ENCODE results near the gene GRIPAP1. TPM values are rescaled to one million over a fixed set of nuclear protein-coding genes. Genes with fewer than 3 reads are reported as not detected.

GRIPAP1 gene, protein sequence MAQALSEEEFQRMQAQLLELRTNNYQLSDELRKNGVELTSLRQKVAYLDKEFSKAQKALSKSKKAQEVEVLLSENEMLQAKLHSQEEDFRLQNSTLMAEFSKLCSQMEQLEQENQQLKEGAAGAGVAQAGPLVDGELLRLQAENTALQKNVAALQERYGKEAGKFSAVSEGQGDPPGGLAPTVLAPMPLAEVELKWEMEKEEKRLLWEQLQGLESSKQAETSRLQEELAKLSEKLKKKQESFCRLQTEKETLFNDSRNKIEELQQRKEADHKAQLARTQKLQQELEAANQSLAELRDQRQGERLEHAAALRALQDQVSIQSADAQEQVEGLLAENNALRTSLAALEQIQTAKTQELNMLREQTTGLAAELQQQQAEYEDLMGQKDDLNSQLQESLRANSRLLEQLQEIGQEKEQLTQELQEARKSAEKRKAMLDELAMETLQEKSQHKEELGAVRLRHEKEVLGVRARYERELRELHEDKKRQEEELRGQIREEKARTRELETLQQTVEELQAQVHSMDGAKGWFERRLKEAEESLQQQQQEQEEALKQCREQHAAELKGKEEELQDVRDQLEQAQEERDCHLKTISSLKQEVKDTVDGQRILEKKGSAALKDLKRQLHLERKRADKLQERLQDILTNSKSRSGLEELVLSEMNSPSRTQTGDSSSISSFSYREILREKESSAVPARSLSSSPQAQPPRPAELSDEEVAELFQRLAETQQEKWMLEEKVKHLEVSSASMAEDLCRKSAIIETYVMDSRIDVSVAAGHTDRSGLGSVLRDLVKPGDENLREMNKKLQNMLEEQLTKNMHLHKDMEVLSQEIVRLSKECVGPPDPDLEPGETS
- 103 and 110 TPM in 2 replicates for total RNA-seq

DNA sequence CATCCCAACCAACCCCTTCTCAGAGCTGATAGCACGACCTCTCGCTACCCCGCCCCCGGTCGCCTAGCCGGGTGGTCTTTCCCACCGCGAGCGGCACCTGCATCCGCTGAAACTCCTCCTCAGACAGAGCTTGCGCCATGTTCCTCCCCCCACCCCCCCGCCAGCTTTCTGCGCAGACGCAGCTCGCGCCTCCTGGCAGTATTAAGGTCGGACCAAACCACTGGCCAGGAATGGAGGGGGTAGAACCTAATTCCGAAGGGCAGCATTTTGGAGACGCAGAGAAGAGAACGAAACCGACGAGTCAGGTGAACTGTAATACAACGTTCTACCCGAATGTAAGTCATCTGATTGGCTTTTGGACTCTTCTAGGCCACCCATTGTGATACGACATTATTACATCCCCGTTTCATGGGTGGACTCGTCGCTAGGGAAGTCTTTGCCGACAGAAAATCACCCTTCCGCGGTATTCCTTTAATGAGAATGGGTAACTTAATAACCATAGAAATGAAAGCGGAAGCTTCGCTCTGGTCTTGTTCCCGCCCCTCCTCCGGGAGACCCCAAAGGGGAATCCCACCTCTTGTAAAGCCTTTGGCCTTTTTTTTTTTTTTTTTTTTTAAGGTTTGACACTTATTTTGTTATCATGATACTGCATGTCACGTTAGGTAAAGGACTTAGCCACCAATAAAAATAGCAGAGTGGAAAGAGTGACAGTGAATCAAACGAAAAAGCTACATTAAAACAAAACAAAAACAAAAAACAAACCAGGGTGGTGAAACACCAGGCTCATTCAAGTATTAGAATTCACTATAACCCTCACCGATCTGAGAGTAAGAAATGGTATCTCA, at the start of gene GRIPAP1:
Gene GRIPAP1, minus strand, starts transcription at position 174 of the 845 bp plus-strand sequence. Its CDS starts 35 bp downstream, at position 139.
- intact Hi-C loops (cut with micrococcal nuclease), result loop anchor here (1.0 to 5.0 kb wide), 16 partner anchors 11 to 877 kb away; partner anchors contain the start of genes FTSJ1, OTUD5, PQBP1 and PRAF2

DNA sequence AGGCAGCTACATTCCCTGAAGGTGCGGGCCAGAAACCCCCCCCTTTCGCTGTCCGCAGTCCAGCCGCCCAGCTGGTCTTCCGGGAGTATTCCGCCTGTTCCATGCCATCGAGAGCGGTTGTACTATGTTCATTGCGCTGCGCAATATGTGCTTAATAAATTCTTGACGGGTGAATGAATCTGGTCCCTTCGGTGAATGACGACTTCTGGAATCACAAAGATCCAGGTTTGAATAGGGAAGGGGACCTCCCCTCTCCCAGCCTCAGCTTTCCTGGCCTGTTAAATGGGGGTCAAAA, 41.9 kb upstream of the GRIPAP1 start:
- intact Hi-C loops (cut with micrococcal nuclease), result loop anchor here (1.0 to 5.0 kb wide), 18 partner anchors 9 to 567 kb away; partner anchors contain the start of genes EBP, FTSJ1, GPKOW and GRIPAP1

DNA sequence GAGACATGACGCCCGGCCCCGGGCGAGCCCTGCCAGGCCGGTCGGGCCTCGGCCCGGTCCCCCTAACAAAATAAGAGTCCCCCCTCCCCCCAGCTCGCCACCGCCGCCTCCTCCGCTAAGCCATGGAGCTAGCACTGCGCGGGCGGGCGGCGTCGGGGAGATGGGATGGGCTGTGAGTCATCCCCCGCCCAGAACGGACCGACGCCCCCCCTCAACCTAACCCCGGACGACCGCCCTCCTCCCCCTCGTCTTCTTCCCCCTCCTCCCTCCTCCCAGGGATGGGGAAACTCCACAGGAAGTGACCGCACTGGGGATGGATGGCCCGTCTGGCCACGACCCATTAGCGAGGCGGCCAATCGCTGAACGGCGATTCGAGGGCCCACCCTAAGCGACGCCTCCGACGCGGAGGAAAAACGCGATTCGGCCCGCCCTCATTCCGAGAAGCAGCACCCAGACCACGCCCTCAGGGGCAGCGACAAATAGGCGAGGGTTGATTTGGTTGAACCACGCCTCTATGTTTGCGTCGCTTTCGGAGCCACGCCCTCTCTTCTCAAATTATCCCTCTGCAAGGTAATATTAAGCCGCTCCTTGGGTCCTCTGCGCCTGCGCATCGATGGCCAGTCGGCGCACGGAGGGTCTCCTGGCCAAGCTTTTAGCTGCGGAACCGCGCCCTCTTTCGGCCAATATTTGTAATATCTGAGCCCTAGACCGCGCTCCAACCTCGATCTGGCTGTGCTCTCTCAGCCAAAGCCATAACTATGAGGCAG, 41.3 kb upstream of the GRIPAP1 start, which contains the start of gene TFE3:
Gene TFE3, minus strand, starts transcription at position 138 of the 767 bp plus-strand sequence. Its CDS starts 131 bp downstream, at position 7.
- intact Hi-C loops (cut with micrococcal nuclease), result loop anchor here (1.0 to 5.0 kb wide), 18 partner anchors 10 to 566 kb away; partner anchors contain the start of genes EBP, FTSJ1, GPKOW and GRIPAP1

DNA sequence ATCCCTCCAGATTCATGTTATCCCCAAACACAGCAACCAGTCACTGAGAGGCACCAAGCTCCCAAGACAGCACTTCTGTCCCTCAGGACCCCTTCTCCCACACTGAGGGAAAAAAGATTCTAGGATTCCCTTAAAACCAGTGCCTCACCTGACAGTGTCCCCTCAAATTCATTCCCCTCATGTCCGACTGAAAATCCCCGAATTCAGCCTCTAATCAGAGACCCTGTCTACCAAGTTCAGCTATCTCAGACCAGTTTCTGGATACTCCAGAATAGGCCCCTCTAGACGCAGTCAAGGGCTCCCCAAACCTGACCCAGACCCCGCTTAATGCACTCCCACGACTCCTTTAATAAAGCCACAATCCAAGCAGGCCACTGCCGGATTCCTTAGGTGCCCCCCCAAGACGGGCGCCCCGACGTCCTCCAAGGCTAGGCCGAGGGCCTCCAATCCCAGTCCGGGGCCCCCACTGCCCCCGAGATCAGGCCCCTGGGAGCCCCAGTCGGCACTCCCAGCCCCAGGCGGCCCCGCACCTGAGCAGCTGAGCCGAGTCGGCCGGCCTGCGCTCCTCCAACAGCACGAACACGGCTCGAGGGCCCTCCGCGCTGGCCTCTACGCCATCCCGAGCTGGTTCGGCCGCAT, 40.6 kb upstream of the GRIPAP1 start:
- intact Hi-C loops (cut with micrococcal nuclease), result loop anchor here (1.0 to 5.0 kb wide), 18 partner anchors 11 to 565 kb away; partner anchors contain the start of genes EBP, FTSJ1, GPKOW and GRIPAP1

DNA sequence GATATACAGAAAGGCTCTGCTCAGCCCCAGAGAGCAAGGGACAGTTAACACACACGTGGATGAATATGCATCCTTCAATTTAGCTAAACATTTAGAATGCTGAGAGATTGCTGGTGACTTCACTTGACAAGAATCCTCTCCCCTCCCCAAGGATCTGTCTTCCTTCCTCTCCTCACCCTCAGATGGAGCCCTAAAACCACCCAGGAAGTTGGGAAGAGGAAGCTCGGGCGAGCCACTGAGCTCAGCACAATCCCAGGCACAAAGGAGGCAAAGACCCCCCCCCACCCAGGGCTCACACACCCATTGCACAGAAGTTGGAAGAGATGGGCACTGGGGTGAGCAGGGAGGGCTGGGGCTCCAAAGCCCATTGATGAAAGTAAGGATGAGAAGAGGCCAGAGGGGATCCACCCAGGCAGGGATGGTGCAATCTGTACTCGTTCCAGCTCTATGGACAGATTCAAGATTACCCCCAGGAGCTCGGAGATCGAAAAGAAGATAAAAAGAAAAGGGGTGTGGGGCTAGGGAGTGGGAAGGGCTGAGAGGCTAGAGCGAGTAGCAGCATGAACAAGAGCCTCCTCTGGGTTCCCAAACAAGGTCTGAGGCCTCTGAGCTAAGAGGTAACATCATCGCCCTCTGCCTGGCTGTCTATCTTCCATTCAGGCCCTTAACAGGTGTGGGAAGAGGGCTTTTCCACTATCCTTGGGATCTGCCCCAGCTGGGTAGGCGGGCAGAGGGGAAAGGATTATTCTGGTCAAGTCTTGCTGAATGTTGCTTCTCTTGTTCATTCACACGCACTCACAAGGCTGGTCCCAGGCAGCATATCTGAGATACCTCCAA, 39.9 kb upstream of the GRIPAP1 start:
- intact Hi-C loops (cut with micrococcal nuclease), result loop anchor here (2.0 to 5.0 kb wide), 4 partner anchors 115 to 565 kb away; partner anchors contain the start of genes FTSJ1 and WDR13

DNA sequence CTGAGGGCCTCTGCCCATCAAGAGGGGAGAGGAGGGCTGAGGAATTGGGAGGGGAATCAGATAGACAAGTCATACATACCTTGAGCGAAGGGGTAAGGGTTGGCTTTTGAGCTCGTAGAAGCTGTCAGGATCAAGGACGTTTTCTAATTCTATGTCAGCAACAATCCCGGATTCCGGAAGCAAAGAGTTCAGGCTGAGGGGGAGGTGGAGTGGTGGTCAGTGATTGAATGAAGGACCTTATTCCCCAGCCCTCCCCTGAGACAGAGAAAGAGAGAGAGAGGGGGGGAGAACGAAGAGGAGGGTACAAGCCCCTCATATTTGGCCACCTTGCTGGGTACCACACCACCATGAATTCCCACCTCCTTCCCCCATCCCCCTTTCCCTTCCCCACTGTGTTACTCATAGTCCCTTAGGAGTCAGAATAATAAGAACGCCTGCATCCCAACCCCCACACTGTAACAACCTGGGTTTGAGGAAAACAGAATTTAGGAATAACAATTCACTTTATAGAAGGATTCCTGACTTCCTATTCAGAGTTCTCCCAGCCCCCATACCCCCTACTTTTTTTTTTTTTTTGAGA, 38.4 kb upstream of the GRIPAP1 start:
- intact Hi-C loops (cut with micrococcal nuclease), result loop anchor here (1.0 to 5.0 kb wide), 3 partner anchors 117 to 563 kb away; partner anchors contain the start of gene FTSJ1

DNA sequence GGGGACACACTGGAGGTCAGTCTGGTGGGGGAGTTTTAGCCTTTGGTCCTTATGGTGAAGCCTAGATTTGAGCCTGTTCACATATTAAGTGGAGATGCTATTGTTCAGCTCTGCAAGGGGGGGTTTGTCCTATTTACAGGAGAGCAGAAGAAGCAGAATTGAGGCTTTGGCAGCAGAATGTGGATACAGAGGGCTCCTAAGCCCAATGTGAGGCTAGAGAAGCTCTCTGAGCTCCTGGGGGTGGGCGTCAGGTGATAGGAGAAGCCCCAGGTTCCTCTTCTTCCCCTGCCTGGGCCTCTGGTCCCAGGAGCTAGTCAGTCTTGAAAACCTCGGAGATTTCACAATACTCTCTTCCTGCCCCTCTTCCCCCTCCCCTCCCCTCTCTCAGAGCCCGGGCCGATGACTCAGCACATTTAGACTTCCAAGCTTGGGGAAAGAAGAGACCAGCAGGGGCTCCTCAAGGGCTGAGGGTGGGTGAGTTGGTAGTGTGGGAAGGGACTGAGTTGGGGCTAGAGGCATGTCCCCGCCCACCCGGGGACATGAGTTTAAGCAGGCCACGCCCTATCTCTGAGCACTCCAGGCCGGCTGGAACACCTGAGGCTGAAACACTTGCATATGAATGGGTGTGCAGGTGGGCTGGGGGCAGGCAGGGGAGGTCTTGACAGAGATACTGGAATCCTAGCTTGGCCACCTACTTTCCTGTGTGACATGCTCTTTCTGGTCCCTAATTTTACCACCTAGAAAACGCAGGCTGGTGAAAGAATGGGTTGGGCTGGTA, 37.7 kb upstream of the GRIPAP1 start:
- intact Hi-C loops (cut with micrococcal nuclease), result loop anchor here (1.0 to 5.0 kb wide), 3 partner anchors 118 to 562 kb away; partner anchors contain the start of gene FTSJ1

DNA sequence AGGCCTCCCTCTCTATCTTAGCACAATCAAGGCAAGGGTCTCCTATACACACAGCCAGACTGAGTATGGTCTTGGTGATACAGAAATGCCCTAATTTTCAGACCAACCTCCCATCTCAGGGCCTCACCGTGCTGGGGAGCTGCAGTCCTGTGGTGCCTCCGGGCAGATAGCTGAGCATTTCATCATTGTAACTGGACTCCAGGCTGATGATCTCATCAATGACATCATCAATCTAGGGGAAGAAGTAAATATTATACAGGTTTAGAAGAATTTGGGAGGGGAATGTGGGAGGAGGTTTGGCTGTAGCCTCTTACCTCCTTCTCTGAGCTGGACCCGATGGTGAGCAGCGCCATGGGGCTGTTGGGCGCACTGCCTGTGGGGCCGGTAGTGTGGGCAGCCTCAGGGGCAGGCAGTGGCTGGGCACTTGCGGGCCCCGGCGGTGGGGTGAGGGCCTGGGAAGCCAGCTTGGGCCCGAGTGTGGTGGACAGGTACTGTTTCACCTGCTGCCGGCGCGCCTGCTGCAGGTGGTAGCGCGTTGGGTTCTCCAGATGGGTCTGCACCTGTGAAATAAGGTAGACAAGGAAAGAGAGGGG, 35.9 kb upstream of the GRIPAP1 start:
- intact Hi-C loops (cut with micrococcal nuclease), result no loop called here

DNA sequence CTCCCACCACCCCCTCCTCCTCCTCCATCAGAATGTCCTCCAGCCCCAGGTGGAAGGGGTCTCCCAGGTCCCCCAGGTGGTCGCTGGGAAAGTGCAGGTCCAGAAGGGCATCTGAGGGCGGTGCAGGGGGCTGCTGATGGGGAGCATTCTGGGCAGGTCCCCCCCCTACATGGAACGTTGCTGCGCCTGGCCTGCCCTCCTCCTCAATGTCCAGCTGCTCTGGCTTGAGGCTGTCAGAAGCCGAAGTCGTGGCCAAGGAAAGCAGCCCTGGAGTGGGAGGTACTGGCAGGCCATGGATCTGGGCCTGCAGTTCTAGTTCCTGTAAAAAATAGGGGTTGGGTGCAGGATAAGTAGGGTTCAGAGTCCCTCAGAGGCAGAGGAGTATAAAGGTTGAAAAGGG, 28.2 kb upstream of the GRIPAP1 start:
- intact Hi-C loops (cut with micrococcal nuclease), result no loop called here

DNA sequence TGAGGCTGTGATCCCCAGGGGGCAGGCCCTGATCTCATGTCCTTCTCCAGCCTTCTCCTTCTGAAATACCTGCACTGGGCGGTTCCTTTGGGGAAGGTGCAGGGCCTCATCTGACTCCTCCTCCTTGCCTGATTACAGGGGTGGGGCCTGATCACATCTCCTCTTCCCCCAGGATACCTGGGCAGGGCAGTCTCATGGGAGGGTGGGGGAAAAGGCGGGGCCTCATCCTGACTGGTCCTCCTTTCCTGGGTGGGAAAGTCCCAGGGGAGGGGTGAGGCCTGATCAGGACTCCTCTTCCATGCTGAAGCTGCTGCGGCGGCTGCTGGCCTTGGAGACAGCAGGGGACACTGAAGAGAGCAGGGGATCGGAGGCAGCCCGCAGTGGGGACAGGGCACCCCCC, 27.8 kb upstream of the GRIPAP1 start:
- intact Hi-C loops (cut with micrococcal nuclease), result no loop called here

DNA sequence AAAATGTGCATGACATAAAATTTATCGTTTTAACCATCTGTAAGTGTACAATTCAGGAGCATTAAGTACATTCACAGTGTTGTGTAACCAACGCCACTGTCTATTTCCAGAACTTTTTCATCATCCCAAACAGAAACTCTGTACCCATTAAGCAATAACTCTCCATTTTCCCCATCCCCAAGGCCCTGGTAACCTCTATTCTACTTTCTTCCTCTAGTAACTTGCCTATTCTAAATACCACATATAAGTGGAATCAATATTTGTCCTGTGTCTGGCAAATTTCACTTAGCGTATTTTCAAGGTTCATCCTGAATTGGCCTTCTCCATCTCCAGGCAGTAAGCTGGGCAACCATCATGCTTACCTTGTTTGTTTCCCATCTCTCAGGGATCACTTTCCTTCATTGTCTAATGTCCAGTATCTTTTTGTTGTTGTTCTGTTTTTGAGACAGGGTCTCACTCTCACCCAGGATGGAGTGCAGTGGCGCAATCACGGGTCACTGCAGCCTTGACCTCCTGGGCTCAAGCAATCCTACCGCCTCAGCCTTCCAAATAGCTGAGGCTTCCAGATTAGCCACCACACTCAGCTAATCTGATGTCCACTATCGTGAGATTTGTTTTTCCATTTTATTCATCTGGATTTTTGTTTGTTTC, 17.7 kb upstream of the GRIPAP1 start:
- intact Hi-C loops (cut with micrococcal nuclease), result no loop called here

DNA sequence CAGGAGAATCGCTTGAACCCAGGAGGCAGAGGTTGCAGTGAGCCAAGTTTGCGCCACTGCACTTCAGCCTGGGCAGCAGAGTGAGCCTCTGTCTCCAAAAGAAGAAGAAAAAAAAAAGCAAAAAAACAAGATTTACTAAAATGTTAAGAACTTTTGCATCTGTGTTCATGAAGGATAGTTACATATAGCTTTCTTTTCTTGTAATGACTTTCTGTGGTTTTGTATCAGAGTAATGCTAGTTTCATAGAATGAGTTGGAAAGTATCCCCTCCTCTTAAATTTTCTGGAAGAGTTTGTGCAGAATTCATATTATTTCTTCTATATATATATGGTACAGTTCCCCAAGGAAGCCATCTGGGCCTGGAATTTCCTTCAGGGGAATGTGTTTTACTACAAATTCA, 17.0 kb upstream of the GRIPAP1 start:
- intact Hi-C loops (cut with micrococcal nuclease), result no loop called here

DNA sequence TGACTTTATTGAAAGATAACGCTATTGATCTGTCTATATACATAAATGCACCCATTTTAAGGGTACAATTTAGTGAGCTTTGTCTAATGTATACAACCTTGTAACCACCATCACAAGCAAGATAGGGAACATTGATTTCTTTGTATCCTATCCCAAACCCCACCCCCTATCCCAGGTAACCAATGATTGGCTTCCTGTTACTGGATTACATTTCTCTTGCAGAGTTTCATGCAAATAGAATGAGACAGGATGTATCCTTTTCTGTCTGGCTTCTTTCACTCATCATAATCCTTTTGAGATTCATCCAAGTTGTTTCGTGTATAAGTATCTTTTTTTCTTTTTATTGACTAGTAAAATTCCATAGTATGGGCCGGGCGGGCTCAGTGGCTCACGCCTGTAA, 1.6 kb upstream of the GRIPAP1 start:
- intact Hi-C loops (cut with micrococcal nuclease), result loop anchor here (2.0 to 5.0 kb wide), 3 partner anchors 107 to 269 kb away; partner anchors contain the start of genes PQBP1 and TIMM17B

DNA sequence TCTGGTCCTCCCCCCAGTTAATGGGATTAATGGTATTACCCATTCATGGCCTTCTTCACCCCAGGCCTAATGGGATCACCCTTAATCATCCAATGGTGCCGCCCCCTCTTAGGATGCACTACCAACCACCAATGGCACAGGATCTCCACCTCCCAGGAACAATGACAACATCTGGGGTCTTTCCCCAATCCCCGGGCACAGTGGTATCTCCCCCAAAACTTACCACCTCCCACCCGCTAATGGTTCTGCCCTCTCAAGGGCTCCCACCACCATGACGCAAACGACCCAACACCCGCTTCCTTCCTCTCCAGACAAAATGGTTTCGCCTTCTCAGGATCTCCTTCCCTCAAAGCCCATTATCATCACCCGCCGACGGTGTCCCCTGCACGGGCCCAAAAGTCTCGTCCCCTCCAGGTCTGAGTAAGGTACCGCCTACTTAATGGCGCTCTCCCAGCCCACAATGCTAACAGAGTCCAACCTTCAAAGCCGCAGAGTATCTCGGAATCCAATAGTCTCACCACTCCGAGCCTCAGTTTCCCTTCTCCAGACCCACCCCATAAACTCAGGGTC, 458 bp downstream of the GRIPAP1 start:
- intact Hi-C loops (cut with micrococcal nuclease), result loop anchor here (1.0 to 5.0 kb wide), 16 partner anchors 12 to 878 kb away; partner anchors contain the start of genes FTSJ1, OTUD5, PQBP1 and PRAF2

DNA sequence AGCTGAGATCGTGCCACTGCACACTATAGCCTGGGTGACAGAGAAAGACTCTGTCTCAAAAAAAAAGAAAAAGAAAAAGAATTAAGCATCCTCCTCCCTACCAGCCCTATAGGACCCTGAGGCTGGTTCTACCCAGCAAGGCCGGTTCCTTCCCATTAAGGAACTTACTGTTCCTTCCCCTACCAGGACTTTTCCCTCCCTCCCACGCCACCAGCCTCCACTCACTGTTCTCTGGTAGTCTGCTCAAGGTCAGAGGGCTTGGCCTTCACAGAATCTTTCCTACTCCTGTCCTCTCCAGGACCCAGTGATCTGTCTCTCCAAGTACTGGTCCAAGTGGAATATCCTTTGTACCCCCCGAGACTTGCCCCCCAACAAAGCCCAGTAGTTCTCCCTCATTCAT, 1.4 kb downstream of the GRIPAP1 start:
- intact Hi-C loops (cut with micrococcal nuclease), result loop anchor here (5.0 kb wide), 2 partner anchors 157 to 272 kb away; no protein-coding TSS in a partner anchor

DNA sequence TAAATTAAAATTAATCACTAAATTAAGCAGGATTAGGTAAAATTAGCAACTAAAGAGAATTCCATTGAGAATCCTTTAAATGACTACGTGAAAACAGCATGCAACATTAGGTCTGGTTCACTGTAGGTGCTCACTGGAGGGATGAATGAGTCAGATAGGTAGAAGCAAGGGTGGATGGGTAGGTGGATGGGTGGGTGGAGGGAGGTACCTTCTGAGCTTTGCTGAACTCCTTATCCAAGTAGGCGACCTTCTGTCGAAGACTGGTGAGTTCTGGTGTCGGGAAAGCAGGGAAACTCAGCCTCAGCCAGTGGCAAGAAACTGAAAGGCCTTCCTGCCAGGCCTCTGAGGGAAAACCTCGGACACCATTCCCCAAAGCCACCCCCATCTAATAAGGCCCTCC, 3.0 kb downstream of the GRIPAP1 start:
- intact Hi-C loops (cut with micrococcal nuclease), result no loop called here

Measured in T-helper 1 cell treated with Interleukin-12 subunit alpha and Interleukin-12 subunit beta and Interleukin-4 antibody, amounts not matched to agents 30 ng/mL and 1 ng/mL, for 36 hours (primary cell).